NCI-H2107 treated with DMSO at 0.1 percent for 48 hours (cell line): Measurements from ENCODE around the gene ACP7.

Source experiments
- DNase-seq: peaks from one replicate; lab custom pipeline; 2025; ENCODE audit not compliant: unreplicated experiment; lab: John Stamatoyannopoulos, UW

Gene ACP7

DNA sequence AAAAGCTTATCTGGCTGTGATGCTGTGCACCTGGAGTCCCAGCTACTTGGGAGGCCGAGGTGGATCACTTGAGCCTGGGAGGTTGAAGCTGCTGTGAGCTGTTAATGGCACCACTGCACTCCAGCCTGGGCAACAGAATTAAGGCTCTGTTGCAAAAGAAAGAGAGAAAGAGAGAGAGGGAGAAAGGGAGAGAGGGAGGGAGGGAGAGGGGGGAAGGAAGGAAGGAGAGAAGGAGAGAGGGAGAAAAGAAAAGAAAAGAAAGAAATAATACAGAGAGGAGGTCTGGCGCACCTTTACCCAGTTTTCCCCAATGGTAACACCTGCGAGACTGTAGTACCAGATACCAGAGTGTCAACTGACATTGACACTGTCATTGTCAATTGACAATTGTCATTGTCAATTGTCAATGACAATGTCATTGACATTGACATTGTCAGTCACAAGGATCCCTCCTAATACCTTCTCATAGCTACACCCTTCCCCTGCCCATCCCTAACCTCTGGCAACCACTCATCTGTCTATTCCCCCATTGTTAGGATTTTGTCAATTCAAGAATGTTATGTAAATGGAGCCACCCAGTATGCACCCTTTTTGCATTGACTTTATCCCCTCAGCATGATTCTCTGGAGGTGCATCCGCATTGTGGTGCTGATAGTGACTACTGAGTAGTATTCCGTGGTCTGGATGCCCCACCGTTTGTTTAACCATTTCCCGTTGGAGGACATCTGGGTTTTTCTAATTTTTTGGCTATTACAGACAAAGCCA, 62.7 kb downstream of the ACP7 start:
- DNase-seq, result no peak

- no peak for DNase-seq
These were observed 63.3 kb downstream of the ACP7 start for GRCh38 chr19:39147480-39147879.

DNA sequence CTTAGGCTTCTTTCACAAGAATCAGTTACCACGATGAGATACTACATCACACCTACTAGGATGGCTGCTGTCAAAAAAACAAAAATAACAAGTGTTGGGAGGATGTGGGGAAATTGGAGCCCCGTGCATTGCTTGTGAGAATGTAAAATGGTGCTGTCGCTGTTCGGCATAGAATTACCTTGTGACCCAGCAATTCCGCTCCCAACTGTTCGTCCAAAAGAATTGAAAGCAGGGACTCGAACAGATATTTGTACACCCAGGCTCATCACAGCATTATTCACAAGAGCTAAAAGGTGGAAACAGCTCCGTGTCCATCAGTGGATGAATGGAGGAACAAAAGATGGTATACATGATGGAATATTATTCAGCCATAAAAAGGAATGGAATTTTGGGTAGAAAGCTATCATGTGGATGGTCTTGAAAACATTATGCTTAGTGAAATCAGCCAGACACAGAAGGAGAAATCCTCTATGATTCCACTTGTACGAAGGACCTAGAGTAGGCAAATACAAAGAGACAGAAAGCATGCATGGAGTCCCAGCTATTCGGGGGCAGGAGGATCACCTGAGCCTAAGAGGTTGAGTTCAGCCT, 64.9 kb downstream of the ACP7 start:
- no peak for DNase-seq

DNA sequence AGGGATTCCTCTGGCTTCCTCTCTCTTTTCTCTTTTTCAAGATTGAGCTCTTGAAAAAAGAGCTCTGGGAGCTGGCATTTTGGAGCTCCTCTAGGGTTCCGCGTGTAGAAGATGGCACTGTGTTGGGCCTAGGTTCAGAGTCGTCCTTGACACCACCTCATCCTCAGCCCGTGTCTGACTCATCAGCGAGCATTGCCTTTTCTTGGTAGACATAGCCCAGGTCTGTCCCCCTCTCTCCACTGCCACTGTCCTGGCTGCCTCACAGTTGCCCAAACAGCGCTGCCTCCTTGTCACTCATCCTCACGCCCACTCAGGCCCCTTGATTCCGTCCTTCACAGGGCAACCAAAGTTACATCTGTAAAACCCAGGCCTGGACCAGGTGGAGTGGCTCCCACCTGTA, 66.1 kb downstream of the ACP7 start:
- DNase-seq, result no peak

DNA sequence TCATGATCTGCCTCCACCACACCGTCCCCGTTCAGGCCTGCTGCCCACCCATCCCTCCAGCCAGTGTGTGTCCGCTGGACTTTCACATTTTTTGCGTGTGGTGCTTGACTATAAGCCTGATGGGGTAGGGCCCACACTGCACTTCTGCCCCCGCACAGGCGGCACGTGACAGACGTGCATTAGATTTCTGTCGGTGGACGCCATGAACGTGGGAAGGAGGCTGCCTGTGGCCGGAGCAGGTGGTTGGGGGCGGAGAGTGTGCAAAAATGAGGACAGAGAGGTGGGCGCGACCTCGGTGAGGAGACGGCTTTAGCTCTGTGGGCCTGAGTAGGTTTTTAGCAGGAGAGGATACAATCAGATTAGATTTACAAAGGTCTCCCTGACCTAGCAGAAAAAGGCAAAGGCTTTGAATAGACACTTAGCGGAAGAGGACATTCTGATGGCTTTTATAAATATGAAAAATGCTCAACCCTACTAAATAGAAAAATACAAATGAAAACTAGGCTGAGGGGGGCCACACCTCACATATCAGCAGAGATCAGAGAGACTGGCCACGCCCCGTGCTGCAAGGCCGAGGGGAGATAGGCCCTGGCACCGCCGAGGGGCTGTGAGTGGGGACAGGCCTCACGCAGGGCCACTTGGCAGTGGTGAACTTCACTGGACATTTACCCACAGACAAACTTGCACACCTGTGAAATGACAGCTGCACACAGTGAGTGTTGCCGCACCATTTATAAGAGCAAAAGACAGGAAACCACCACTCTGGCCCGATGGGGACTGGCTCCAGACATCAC, 66.8 kb downstream of the ACP7 start:
- no peak for DNase-seq

GRCh38 chr19:39152066-39152465, 67.9 kb downstream of the ACP7 start:
- DNase-seq, result no peak

DNA sequence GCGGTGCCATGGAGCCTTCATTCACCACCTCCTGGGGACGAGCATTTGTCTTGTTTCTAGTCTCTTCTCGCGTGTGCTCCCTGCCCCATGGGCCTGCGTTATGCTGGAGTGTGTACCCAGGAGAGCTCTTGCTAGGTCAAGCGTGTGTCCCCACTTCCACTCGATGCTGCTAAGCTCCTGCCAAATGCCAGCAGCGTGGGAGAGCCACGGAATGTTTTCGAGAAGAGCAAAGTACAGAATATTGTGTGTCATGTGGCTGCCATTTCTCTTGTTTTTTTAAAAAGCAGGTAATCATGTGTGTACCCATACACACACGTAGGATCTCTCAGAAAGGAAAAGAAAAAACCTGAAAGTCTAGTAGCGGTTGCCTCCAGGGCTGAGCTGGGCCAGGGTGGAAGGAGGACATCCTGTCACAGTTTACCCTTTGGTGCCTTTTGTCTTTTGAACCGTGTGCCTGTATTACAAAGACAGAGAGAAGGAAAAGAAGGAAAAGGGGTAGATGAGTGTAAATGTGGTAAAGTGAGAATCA, 70.0 kb downstream of the ACP7 start:
- no peak for DNase-seq

DNA sequence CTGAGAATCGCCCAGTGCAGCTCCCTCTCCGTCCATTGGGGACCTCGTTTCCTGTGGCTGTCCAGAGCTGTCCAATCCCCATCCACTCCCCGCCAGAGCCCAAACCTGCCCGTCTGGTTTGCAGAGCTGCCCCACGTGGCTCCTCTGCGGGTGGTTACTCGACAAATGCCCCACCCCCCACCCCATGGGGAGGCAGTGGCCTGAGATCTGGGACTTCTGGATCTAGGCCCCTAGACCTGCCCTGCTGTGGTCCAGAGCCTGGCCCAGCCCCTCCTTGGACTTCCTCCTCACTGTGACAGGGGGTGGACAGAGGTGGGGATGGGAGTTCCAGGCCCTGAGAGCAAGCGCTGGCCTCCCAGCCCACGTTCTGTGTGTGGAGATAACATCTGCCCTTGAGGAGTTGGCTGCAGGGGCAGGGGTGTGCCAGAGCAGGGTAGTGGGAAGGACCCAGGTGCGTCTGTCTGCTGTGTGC, 70.5 kb downstream of the ACP7 start:
- DNase-seq, result no peak

DNA sequence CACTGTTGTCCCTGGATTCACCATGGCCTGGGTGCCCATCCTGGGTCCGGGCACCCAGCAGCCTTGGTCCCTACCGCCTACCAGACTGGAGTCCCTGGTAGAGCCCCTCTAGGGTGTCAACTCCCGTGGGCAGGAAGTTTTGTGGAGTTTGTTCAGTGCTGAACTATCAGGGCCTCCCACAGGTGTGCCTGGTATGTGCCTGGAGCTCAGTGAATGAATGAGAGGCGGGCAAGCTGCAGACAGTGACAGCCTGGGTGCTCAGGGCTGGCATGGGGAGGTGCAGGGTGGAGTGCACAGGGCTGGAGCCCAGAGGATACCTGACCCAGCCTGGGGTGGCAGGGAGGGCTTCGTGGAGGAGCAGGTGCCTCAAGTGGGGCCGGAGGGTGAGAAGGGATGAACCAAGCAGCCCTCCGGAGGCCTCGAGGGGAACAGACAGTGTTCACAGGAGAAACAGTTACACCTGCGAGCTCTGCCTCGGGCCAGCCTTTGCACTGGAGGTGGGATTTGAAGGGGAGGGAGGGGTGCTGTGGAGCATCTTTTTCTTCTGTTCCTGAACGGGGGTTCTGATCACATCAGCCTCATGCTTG, 71.0 kb downstream of the ACP7 start:
- no peak for DNase-seq

GRCh38 chr19:39155741-39156140, 71.6 kb downstream of the ACP7 start:
- DNase-seq, result no peak

- DNase-seq, result no peak
These were observed 72.4 kb downstream of the ACP7 start for GRCh38 chr19:39156326-39157230.

- DNase-seq, result no peak
These were observed 73.3 kb downstream of the ACP7 start for GRCh38 chr19:39157275-39157996.

DNA sequence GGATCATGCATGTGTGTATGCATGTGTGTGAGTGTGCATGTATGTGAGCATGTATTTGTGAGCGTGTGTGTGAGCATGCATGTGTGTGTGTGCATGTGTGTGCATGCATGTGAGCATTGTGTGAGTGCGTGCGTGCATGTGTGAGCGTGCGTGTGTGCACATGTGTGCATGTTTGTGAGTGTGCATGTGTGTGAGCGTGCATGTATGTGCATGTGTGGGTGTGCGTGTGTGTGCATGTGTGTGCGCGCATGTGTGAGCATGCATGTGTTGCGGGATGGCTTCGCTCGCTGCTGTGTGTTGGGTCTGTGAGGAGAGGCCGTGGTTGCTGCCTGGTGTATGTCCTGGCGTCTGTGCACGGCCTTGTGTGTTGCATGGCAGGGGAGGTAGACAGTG, 73.8 kb downstream of the ACP7 start:
- DNase-seq, result no peak

- DNase-seq, result no peak
These were observed 74.6 kb downstream of the ACP7 start for GRCh38 chr19:39158646-39159260.

DNA sequence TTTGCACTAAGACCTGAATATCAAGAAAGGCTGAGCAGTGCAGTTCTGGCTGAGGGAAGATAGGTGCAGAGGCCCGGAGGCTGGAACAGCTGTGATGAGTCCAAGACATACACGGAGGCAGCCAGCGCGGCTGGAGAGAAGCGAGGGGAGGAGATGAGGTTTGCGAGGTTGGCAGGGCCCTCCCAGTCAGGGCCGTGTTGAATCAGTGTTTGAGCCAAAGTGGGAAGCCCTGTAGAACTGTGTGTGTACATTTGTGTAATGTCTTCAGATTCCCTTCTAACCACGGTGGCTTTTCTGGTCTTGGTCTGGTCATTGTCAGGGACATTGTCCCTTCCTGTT, 76.3 kb downstream of the ACP7 start:
- DNase-seq, result no peak
